Vagina (tissue), 2 donors: ENCODE measurements around the gene ABCC1.

Source experiments
- CTCF ChIP-seq, 3 experiments: fragments of 450-650 bp in 2 of 3; fragments of 200-600 bp in 1 of 3; sonication (generic) in 1 of 3; IDR thresholded peaks; one replicate each; pipeline ENCODE4 v1.5.1; 2017 to 2019; ENCODE audit warnings: antibody characterized with exemption in 3 of 3, mild to moderate bottlenecking in 2 of 3, moderate library complexity in 2 of 3
- POLR2AphosphoS5 ChIP-seq, 2 donors: sonication (generic); formaldehyde crosslinking; IDR thresholded peaks; one replicate each; pipeline ENCODE4 v1.9.0; 2017; ENCODE audit warnings: antibody characterized with exemption in 2 of 2, mild to moderate bottlenecking in 2 of 2, low read depth in 1 of 2; ENCODE audit not compliant: insufficient read depth in 1 of 2

GRCh38 chr16:16136588-16136987 lies 187.2 kb downstream of the ABCC1 start:
- TF ChIP-seq POLR2AphosphoS5 (IDR thresholded peaks at IDR 0.05; ENCODE audit: insufficient read depth in 1 of 2, low read depth in 1 of 2) (no peak), CTCF (IDR thresholded peaks at IDR 0.05) (no peak)
